WTC11 (cell line): ENCODE data around the gene GJC1. TPM values are rescaled to one million over a fixed set of nuclear protein-coding genes. Genes with fewer than 3 reads are reported as not detected.
A peak's percentile ranks its signal among the peaks of the same experiment; 100 is the strongest.
"Not testable (repeated sequence)": the region's sequence is repeated elsewhere in the genome, so short reads cannot be mapped to it uniquely, and the experiment has no call there.

Experiments
- ATAC-seq: fragments of 200-7000 bp; cut with Tn5 transposase; 2 replicates; pipeline ENCODE4 v1.10.0; 2021; ENCODE audit warnings: mild to moderate bottlenecking, moderate library complexity
- CTCF ChIA-PET: fragments of 300-600 bp; sonication (Branson Sonifier 250); formaldehyde crosslinking; loops from one replicate; lab custom pipeline; 2021; ENCODE audit warnings: antibody characterized with exemption; lab: Charles Lee
- POLR2A ChIA-PET: fragments of 350-600 bp; sonication (Branson Sonifier 250); formaldehyde crosslinking; loops from one replicate; lab custom pipeline; 2021; ENCODE audit warnings: antibody characterized with exemption; lab: Charles Lee
- DNase-seq: peaks from one replicate; pipeline ENCODE4 v3.0.0; 2021; ENCODE audit warnings: low spot score
- H3K27ac Mint-ChIP-seq: 2 replicates; pipeline ENCODE4 v1.8.0; 2021; ENCODE audit warnings: mixed read lengths
- H3K27me3 Mint-ChIP-seq: 2 replicates; pipeline ENCODE4 v1.8.0; 2021; ENCODE audit warnings: low read depth, mild to moderate bottlenecking, moderate library complexity, mixed read lengths
- H3K36me3 Mint-ChIP-seq: 2 replicates; pipeline ENCODE4 v1.8.0; 2021; ENCODE audit warnings: mixed read lengths
- H3K4me1 Mint-ChIP-seq: 2 replicates; pipeline ENCODE4 v1.8.0; 2022; ENCODE audit warnings: mixed read lengths
- H3K4me3 Mint-ChIP-seq: 2 replicates; pipeline ENCODE4 v1.8.0; 2021; ENCODE audit warnings: mild to moderate bottlenecking, moderate library complexity, mixed read lengths
- H3K9me3 Mint-ChIP-seq: 2 replicates; pipeline ENCODE4 v1.8.0; 2021; ENCODE audit warnings: mixed read lengths
- ESRRA ChIP-seq: sonication (generic); formaldehyde crosslinking; IDR thresholded peaks from 2 replicates; pipeline ENCODE4 v1.8.1; 2022; ENCODE audit warnings: mild to moderate bottlenecking, missing genetic modification reagents, borderline replicate concordance
- FOXK1 ChIP-seq: sonication (generic); formaldehyde crosslinking; IDR thresholded peaks from 2 replicates; pipeline ENCODE4 v1.8.0; 2022; ENCODE audit warnings: mild to moderate bottlenecking, moderate library complexity, missing genetic modification reagents
- FOXP1 ChIP-seq: sonication (generic); formaldehyde crosslinking; IDR thresholded peaks from 2 replicates; pipeline ENCODE4 v1.8.0; 2022; ENCODE audit warnings: missing genetic modification reagents, mild to moderate bottlenecking, moderate library complexity, borderline replicate concordance
- HMGA2 ChIP-seq: fragments of 250-450 bp; sonication (Bioruptor Pico); IDR thresholded peaks from 2 replicates; pipeline ENCODE4 v1.4.0; 2021; ENCODE audit warnings: mild to moderate bottlenecking, moderate library complexity
- MYBL2 ChIP-seq: sonication (generic); formaldehyde crosslinking; IDR thresholded peaks from 2 replicates; pipeline ENCODE4 v1.8.1; 2023; ENCODE audit warnings: mild to moderate bottlenecking, moderate library complexity, missing genetic modification reagents
- SOX15 ChIP-seq: fragments of 250-450 bp; sonication (Bioruptor Pico); IDR thresholded peaks from 2 replicates; pipeline ENCODE4 v1.9.0; 2021; ENCODE audit warnings: mild to moderate bottlenecking
- SP1 ChIP-seq: sonication (generic); formaldehyde crosslinking; conservative IDR thresholded peaks from 2 replicates; pipeline ENCODE4 v1.8.1; 2022; ENCODE audit warnings: missing genetic modification reagents
- TCF7 ChIP-seq: sonication (generic); formaldehyde crosslinking; IDR thresholded peaks from 2 replicates; pipeline ENCODE4 v1.8.0; 2022; ENCODE audit warnings: mild to moderate bottlenecking, low read depth, missing genetic modification reagents, moderate library complexity
- USF1 ChIP-seq: sonication (generic); formaldehyde crosslinking; IDR thresholded peaks from 2 replicates; pipeline ENCODE4 v1.8.0; 2022; ENCODE audit warnings: mild to moderate bottlenecking, missing genetic modification reagents
- ZBTB43 ChIP-seq: sonication (generic); formaldehyde crosslinking; IDR thresholded peaks from 2 replicates; pipeline ENCODE4 v1.8.1; 2023; ENCODE audit warnings: mild to moderate bottlenecking, missing genetic modification reagents
- ZMAT4 ChIP-seq: fragments of 250-450 bp; sonication (Bioruptor Pico); IDR thresholded peaks from 2 replicates; pipeline ENCODE4 v1.9.0; 2021; ENCODE audit warnings: mild to moderate bottlenecking
- ZNF232 ChIP-seq: sonication (generic); formaldehyde crosslinking; IDR thresholded peaks from 2 replicates; pipeline ENCODE4 v1.8.0; 2022; ENCODE audit warnings: mild to moderate bottlenecking, missing genetic modification reagents
- ZNF671 ChIP-seq: fragments of 250-450 bp; sonication (Bioruptor Pico); IDR thresholded peaks from 2 replicates; pipeline ENCODE4 v1.8.0; 2021; ENCODE audit warnings: mild to moderate bottlenecking
- total RNA-seq: library from RNA; stranded (reverse); gene quantifications from 3 replicates; pipeline ENCODE4 v1.2.3, GENCODE V29; 2021
- TF ChIP-seq, protein P1 (sequence below): sonication (generic); formaldehyde crosslinking; IDR thresholded peaks from 2 replicates; pipeline ENCODE4 v1.8.0; 2023; ENCODE audit warnings: missing genetic modification reagents
- TF ChIP-seq, protein P2 (sequence below): sonication (generic); formaldehyde crosslinking; IDR thresholded peaks from 2 replicates; pipeline ENCODE4 v1.8.1; 2023; ENCODE audit warnings: mild to moderate bottlenecking, missing genetic modification reagents, moderate library complexity
- TF ChIP-seq, protein P3 (sequence below): sonication (generic); formaldehyde crosslinking; IDR thresholded peaks from 2 replicates; pipeline ENCODE4 v1.8.1; 2022; ENCODE audit warnings: low read depth, mild to moderate bottlenecking, moderate library complexity, missing genetic modification reagents, borderline replicate concordance
- TF ChIP-seq, protein P4 (sequence below): sonication (generic); formaldehyde crosslinking; IDR thresholded peaks from 2 replicates; pipeline ENCODE4 v1.8.1; 2023; ENCODE audit warnings: mild to moderate bottlenecking, moderate library complexity, missing genetic modification reagents
- TF ChIP-seq, protein P5 (sequence below): fragments of 250-450 bp; sonication (Bioruptor Pico); IDR thresholded peaks from 2 replicates; pipeline ENCODE4 v1.9.0; 2021; ENCODE audit warnings: moderate library complexity, mild to moderate bottlenecking, inconsistent platforms, borderline replicate concordance
- TF ChIP-seq, protein P6 (sequence below): fragments of 200-600 bp; IDR thresholded peaks from 2 replicates; pipeline ENCODE4 v1.8.0; 2022; ENCODE audit warnings: antibody characterized with exemption
- TF ChIP-seq, protein P7 (sequence below): fragments of 250-450 bp; sonication (Bioruptor Pico); IDR thresholded peaks from 2 replicates; pipeline ENCODE4 v1.8.0; 2021; ENCODE audit warnings: mild to moderate bottlenecking

Gene GJC1
- total RNA-seq, 1 experiment from 2014 or later, result 104 TPM

GRCh38 chr17:44826123-44826790 is 3.8 kb downstream of the GJC1 start (continued):
- TF ChIP-seq ZBTB43 (CRISPR knock-in tag) (no peak), ESRRA (CRISPR knock-in tag) (no peak)

GRCh38 chr17:44825236-44825635 is 4.9 kb downstream of the GJC1 start:
- H3K27me3 Mint-ChIP-seq, ATAC-seq, H3K27ac Mint-ChIP-seq, H3K4me3 Mint-ChIP-seq, H3K9me3 Mint-ChIP-seq, POLR2A ChIA-PET, H3K36me3 Mint-ChIP-seq, DNase-seq: not testable (repeated sequence)
- H3K4me1 Mint-ChIP-seq, result peaks cover 25% of the 10 kb centered on the region
- CTCF ChIA-PET, result interaction anchor here (1.4 kb wide), 1 partner anchor 310 kb away, joined by 3 read pairs; the partner anchor contains the start of gene ACBD4

- TF ChIP-seq FOXK1 (CRISPR knock-in tag) (no peak), TCF7 (no peak), ZNF232 (no peak), USF1 (CRISPR knock-in tag) (no peak), ZNF671 (CRISPR knock-in tag) (no peak), ZMAT4 (CRISPR knock-in tag) (no peak), FOXP1 (CRISPR knock-in tag) (no peak), SP1 (no peak), HMGA2 (CRISPR knock-in tag) (no peak), SOX15 (CRISPR knock-in tag) (no peak), MYBL2 (CRISPR knock-in tag) (no peak)
- TF ChIP-seq, protein P1, sequence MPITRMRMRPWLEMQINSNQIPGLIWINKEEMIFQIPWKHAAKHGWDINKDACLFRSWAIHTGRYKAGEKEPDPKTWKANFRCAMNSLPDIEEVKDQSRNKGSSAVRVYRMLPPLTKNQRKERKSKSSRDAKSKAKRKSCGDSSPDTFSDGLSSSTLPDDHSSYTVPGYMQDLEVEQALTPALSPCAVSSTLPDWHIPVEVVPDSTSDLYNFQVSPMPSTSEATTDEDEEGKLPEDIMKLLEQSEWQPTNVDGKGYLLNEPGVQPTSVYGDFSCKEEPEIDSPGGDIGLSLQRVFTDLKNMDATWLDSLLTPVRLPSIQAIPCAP (CRISPR knock-in tag), result no peak
- TF ChIP-seq, protein P2, sequence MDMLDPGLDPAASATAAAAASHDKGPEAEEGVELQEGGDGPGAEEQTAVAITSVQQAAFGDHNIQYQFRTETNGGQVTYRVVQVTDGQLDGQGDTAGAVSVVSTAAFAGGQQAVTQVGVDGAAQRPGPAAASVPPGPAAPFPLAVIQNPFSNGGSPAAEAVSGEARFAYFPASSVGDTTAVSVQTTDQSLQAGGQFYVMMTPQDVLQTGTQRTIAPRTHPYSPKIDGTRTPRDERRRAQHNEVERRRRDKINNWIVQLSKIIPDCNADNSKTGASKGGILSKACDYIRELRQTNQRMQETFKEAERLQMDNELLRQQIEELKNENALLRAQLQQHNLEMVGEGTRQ (CRISPR knock-in tag), result no peak
- TF ChIP-seq, protein P3, sequence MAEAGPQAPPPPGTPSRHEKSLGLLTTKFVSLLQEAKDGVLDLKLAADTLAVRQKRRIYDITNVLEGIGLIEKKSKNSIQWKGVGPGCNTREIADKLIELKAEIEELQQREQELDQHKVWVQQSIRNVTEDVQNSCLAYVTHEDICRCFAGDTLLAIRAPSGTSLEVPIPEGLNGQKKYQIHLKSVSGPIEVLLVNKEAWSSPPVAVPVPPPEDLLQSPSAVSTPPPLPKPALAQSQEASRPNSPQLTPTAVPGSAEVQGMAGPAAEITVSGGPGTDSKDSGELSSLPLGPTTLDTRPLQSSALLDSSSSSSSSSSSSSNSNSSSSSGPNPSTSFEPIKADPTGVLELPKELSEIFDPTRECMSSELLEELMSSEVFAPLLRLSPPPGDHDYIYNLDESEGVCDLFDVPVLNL, result no peak
- TF ChIP-seq, protein P4, sequence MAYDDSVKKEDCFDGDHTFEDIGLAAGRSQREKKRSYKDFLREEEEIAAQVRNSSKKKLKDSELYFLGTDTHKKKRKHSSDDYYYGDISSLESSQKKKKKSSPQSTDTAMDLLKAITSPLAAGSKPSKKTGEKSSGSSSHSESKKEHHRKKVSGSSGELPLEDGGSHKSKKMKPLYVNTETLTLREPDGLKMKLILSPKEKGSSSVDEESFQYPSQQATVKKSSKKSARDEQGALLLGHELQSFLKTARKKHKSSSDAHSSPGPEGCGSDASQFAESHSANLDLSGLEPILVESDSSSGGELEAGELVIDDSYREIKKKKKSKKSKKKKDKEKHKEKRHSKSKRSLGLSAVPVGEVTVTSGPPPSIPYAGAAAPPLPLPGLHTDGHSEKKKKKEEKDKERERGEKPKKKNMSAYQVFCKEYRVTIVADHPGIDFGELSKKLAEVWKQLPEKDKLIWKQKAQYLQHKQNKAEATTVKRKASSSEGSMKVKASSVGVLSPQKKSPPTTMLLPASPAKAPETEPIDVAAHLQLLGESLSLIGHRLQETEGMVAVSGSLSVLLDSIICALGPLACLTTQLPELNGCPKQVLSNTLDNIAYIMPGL (CRISPR knock-in tag), result no peak
- TF ChIP-seq, protein P5, sequence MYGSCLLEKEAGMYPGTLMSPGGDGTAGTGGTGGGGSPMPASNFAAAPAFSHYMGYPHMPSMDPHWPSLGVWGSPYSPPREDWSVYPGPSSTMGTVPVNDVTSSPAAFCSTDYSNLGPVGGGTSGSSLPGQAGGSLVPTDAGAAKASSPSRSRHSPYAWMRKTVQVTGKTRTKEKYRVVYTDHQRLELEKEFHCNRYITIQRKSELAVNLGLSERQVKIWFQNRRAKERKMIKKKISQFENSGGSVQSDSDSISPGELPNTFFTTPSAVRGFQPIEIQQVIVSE (CRISPR knock-in tag), result no peak
- TF ChIP-seq, protein P6, sequence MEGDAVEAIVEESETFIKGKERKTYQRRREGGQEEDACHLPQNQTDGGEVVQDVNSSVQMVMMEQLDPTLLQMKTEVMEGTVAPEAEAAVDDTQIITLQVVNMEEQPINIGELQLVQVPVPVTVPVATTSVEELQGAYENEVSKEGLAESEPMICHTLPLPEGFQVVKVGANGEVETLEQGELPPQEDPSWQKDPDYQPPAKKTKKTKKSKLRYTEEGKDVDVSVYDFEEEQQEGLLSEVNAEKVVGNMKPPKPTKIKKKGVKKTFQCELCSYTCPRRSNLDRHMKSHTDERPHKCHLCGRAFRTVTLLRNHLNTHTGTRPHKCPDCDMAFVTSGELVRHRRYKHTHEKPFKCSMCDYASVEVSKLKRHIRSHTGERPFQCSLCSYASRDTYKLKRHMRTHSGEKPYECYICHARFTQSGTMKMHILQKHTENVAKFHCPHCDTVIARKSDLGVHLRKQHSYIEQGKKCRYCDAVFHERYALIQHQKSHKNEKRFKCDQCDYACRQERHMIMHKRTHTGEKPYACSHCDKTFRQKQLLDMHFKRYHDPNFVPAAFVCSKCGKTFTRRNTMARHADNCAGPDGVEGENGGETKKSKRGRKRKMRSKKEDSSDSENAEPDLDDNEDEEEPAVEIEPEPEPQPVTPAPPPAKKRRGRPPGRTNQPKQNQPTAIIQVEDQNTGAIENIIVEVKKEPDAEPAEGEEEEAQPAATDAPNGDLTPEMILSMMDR, result no peak
- TF ChIP-seq, protein P7, sequence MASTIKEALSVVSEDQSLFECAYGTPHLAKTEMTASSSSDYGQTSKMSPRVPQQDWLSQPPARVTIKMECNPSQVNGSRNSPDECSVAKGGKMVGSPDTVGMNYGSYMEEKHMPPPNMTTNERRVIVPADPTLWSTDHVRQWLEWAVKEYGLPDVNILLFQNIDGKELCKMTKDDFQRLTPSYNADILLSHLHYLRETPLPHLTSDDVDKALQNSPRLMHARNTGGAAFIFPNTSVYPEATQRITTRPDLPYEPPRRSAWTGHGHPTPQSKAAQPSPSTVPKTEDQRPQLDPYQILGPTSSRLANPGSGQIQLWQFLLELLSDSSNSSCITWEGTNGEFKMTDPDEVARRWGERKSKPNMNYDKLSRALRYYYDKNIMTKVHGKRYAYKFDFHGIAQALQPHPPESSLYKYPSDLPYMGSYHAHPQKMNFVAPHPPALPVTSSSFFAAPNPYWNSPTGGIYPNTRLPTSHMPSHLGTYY (CRISPR knock-in tag), result no peak
- TF ChIP-seq, all 79 proteins: peak for 0
- Mint-ChIP-seq H3K4me3 (no peak overlapping the region), H3K9me3 (no peaks in the 10 kb centered on the region), H3K27ac (peak overlapping the region; percentile 51; the same call in 1 of the 2 replicates), H3K27me3 (no peaks in the 10 kb centered on the region), H3K36me3 (peaks cover 14% of the 10 kb centered on the region), H3K4me1 (peaks cover 7% of the 10 kb centered on the region)
- no peak for ATAC-seq
- POLR2A ChIA-PET, result interaction anchor here (0.8 kb wide), 1 partner anchor 8 kb away, joined by 3 read pairs; no protein-coding TSS in a partner anchor
- no peak for DNase-seq
- CTCF ChIA-PET, result interaction anchor here (0.6 to 1.1 kb wide), 5 partner anchors 11 to 74 kb away, joined by 3 to 7 read pairs (median 3); no protein-coding TSS in a partner anchor
Observed at GRCh38 chr17:44820631-44821212, 9.4 kb downstream of the GJC1 start.
